SK-N-SH treated with all-trans-retinoic acid at 6 μM for 48 hours (cell line): ENCODE data around the gene PBRM1.

Experiments used
- ESRRG ChIP-seq: fragments of 250-450 bp; sonication (Bioruptor Pico); IDR thresholded peaks from 2 replicates; pipeline ENCODE4 v1.6.1; 2021; ENCODE audit warnings: mild to moderate bottlenecking
- OSR1 ChIP-seq: fragments of 250-450 bp; sonication (Bioruptor Pico); IDR thresholded peaks from 2 replicates; pipeline ENCODE4 v1.8.0; 2022; ENCODE audit warnings: moderate library complexity, mild to moderate bottlenecking, inconsistent platforms
- PATZ1 ChIP-seq: fragments of 250-450 bp; sonication (Bioruptor Pico); IDR thresholded peaks from 2 replicates; pipeline ENCODE4 v1.8.0; 2020; ENCODE audit warnings: mild to moderate bottlenecking, moderate library complexity, borderline replicate concordance
- PPARA ChIP-seq: fragments of 250-450 bp; sonication (Bioruptor Pico); IDR thresholded peaks from 2 replicates; pipeline ENCODE4 v1.5.0; 2020; ENCODE audit warnings: mild to moderate bottlenecking, borderline replicate concordance
- RARB ChIP-seq: fragments of 250-450 bp; sonication (Bioruptor Pico); IDR thresholded peaks from 2 replicates; pipeline ENCODE4 v1.8.0; 2021; ENCODE audit warnings: mild to moderate bottlenecking, moderate library complexity
- SNAI2 ChIP-seq: fragments of 250-450 bp; sonication (Bioruptor Pico); IDR thresholded peaks from 2 replicates; pipeline ENCODE4 v1.5.0; 2020; ENCODE audit warnings: mild to moderate bottlenecking, moderate library complexity
- TCF4 ChIP-seq: fragments of 250-450 bp; sonication (Bioruptor Pico); IDR thresholded peaks from 2 replicates; pipeline ENCODE4 v1.8.0; 2021; ENCODE audit warnings: mild to moderate bottlenecking, moderate library complexity, borderline replicate concordance
- TOX ChIP-seq: fragments of 250-450 bp; sonication (Bioruptor Pico); IDR thresholded peaks from 2 replicates; pipeline ENCODE4 v1.8.0; 2021; ENCODE audit warnings: mild to moderate bottlenecking, moderate library complexity, borderline replicate concordance
- ZNF565 ChIP-seq: fragments of 450-650 bp; formaldehyde crosslinking; conservative IDR thresholded peaks from 2 replicates; pipeline ENCODE4 v1.5.0; 2020; ENCODE audit warnings: low read depth, mild to moderate bottlenecking, moderate library complexity

GRCh38 chr3:52563984-52564383, 121.7 kb downstream of the PBRM1 start:
- no peak for TF ChIP-seq TCF4 (CRISPR knock-in tag)
- TF ChIP-seq SNAI2 = no peak
- no peak for TF ChIP-seq TOX
- no peak for TF ChIP-seq ESRRG (CRISPR knock-in tag)
- no peak for TF ChIP-seq OSR1 (CRISPR knock-in tag)
- no peak for TF ChIP-seq PPARA (CRISPR knock-in tag)
- no peak for TF ChIP-seq PATZ1 (CRISPR knock-in tag)
- TF ChIP-seq ZNF565 (CRISPR knock-in tag) = no peak
- no peak for TF ChIP-seq RARB (CRISPR knock-in tag)
